Endothelial cell of umbilical vein (primary cell): ENCODE results near the gene SHCBP1L. TPM values are rescaled to one million over a fixed set of nuclear protein-coding genes. Genes with fewer than 3 reads are reported as not detected.

ENCODE experiments used
- Bru-seq: library from RNA; stranded (reverse); fragments of 400-500 nt; gene quantifications from one replicate; lab custom pipeline; 2021; lab: Mats Ljungman, UMichigan
- BruChase-seq, 2 experiments: library from RNA; stranded (reverse); fragments of 400-500 nt; gene quantifications; one replicate each; lab custom pipeline; 2021; lab: Mats Ljungman, UMichigan
- BruUV-seq: library from RNA; stranded (reverse); fragments of 400-500 nt; replicated peaks from 2 replicates; lab custom pipeline; 2021; lab: Mats Ljungman, UMichigan
- CTCF ChIA-PET: fragments of 300-600, 350-600 bp; sonication (Branson Sonifier 250); formaldehyde crosslinking; loops from one replicate; lab custom pipeline; 2021; ENCODE audit warnings: antibody characterized with exemption, inconsistent platforms; lab: Charles Lee
- POLR2A ChIA-PET: fragments of 300-600, 350-600 bp; sonication (Branson Sonifier 250); formaldehyde crosslinking; loops from one replicate; lab custom pipeline; 2021; ENCODE audit warnings: antibody characterized with exemption, inconsistent platforms; lab: Charles Lee
- DNase-seq: peaks from one replicate; pipeline ENCODE4 v3.0.0-alpha.2; 2011; ENCODE audit warnings: low read depth, low spot score
- FAIRE-seq: peaks from 2 replicates; lab custom pipeline; 2011; peaks lifted over from hg19 to GRCh38; lab: Jason Lieb, UNC
- H2AFZ ChIP-seq: 2 replicates; pipeline ENCODE4 v1.6.0; 2012; ENCODE audit warnings: low read depth, low read length, control low read depth, inconsistent platforms
- H3K27ac ChIP-seq: 2 replicates; pipeline ENCODE4 v1.5.1; 2011; ENCODE audit warnings: low read depth, mild to moderate bottlenecking, control low read depth, low read length, moderate library complexity; ENCODE audit not compliant: insufficient read depth
- H3K27me3 ChIP-seq, 2 experiments: 2 replicates each; pipeline versions ENCODE4 v1.6.0 to v1.6.1; 2011; ENCODE audit warnings: low read length in 2 of 2, mixed read lengths in 1 of 2; ENCODE audit not compliant: control insufficient read depth in 2 of 2, insufficient read depth in 2 of 2
- H3K36me3 ChIP-seq, 2 experiments: 2 replicates in 1 of 2; 3 replicates in 1 of 2; pipeline ENCODE4 v1.5.1; 2011; ENCODE audit warnings: low read length in 2 of 2, mild to moderate bottlenecking in 1 of 2, moderate library complexity in 1 of 2; ENCODE audit not compliant: control insufficient read depth in 2 of 2, insufficient read depth in 2 of 2; ENCODE audit errors: extremely low read depth in 1 of 2
- H3K4me1 ChIP-seq: 3 replicates; pipeline ENCODE4 v1.5.1; 2011; ENCODE audit warnings: mild to moderate bottlenecking, low read length; ENCODE audit not compliant: control insufficient read depth, insufficient read depth; ENCODE audit errors: extremely low read depth
- H3K4me2 ChIP-seq: 2 replicates; pipeline ENCODE4 v1.6.1; 2011; ENCODE audit warnings: low read length, control low read depth, mixed read lengths; ENCODE audit not compliant: insufficient read depth
- H3K4me3 ChIP-seq, 3 experiments: fragments of 200-600 bp in 1 of 3; sonication (generic), shearing (Covaris generic) in 1 of 3; replicated peaks in 1 of 3; 2 replicates each; pipeline ENCODE4 v1.5.1; 2011 to 2016; ENCODE audit warnings: control low read depth in 3 of 3, low read length in 3 of 3, mild to moderate bottlenecking in 2 of 3, inconsistent platforms in 1 of 3, low read depth in 1 of 3, moderate library complexity in 1 of 3; ENCODE audit not compliant: insufficient read depth in 1 of 3
- H3K79me2 ChIP-seq: 2 replicates; pipeline ENCODE4 v1.6.0; 2012; ENCODE audit warnings: low read length, inconsistent platforms; ENCODE audit not compliant: control insufficient read depth, insufficient read depth
- H3K9ac ChIP-seq: replicated peaks from 2 replicates; pipeline ENCODE3; 2011; ENCODE audit warnings: low read length, control low read depth; ENCODE audit not compliant: insufficient read depth; ENCODE audit errors: extremely low read depth
- H3K9me1 ChIP-seq: replicated peaks from 3 replicates; pipeline ENCODE4 v1.6.0; 2011; ENCODE audit warnings: mild to moderate bottlenecking, low read length; ENCODE audit not compliant: control insufficient read depth, insufficient read depth; ENCODE audit errors: extremely low read depth
- H3K9me3 ChIP-seq: replicated peaks from 2 replicates; pipeline ENCODE4 v1.5.1; 2012; ENCODE audit warnings: low read length, inconsistent platforms; ENCODE audit not compliant: control insufficient read depth, insufficient read depth
- H4K20me1 ChIP-seq: replicated peaks from 2 replicates; pipeline ENCODE3; 2011; ENCODE audit warnings: mild to moderate bottlenecking, low read length; ENCODE audit not compliant: control insufficient read depth, insufficient read depth; ENCODE audit errors: extremely low read depth
- EZH2 ChIP-seq: IDR thresholded peaks from 2 replicates; pipeline ENCODE4 v1.6.1; 2012; ENCODE audit warnings: borderline replicate concordance, low read depth, mild to moderate bottlenecking, moderate library complexity, low read length, inconsistent platforms; ENCODE audit not compliant: severe bottlenecking
- FOS ChIP-seq: IDR thresholded peaks from 2 replicates; pipeline ENCODE4 v1.6.1; 2011; ENCODE audit warnings: mild to moderate bottlenecking, low read length, moderate library complexity, borderline replicate concordance; ENCODE audit not compliant: insufficient read depth
- GATA2 ChIP-seq: IDR thresholded peaks from 2 replicates; pipeline ENCODE4 v1.7.0; 2011; ENCODE audit warnings: low read depth, mild to moderate bottlenecking, moderate library complexity, mixed read lengths, low read length; ENCODE audit not compliant: insufficient read length, insufficient read depth
- JUN ChIP-seq: IDR thresholded peaks from 2 replicates; pipeline ENCODE4 v1.6.1; 2011; ENCODE audit warnings: borderline replicate concordance, low read depth; ENCODE audit not compliant: insufficient read length, insufficient read depth
- MYC ChIP-seq: IDR thresholded peaks from one replicate; pipeline ENCODE4 v1.6.1; 2011; ENCODE audit warnings: mild to moderate bottlenecking, low read depth, low read length
- POLR2A ChIP-seq: IDR thresholded peaks from 2 replicates; pipeline ENCODE4 v1.6.1; 2012; ENCODE audit warnings: low read depth, mild to moderate bottlenecking, control low read depth, low read length
- POLR2AphosphoS5 ChIP-seq: IDR thresholded peaks from 2 replicates; pipeline ENCODE4 v1.6.1; 2012; ENCODE audit warnings: low read depth, mild to moderate bottlenecking, control low read depth, low read length, moderate library complexity; ENCODE audit not compliant: insufficient read depth
- dilution Hi-C: fragments of 300-500 bp; cut with MboI; formaldehyde crosslinking; loops from one replicate; pipeline ENCODE4 v1.15.0; 2019; ENCODE audit warnings: low sequenced_read_pairs; ENCODE audit not compliant: extremely low pct_ligation_motif_present
- intact Hi-C: fragments of 100-400 bp; cut with micrococcal nuclease; formaldehyde crosslinking; loops from one replicate; pipeline ENCODE4 v1.10.0; 2022
- long read RNA-seq: library from polyadenylated mRNA; stranded (forward); transcript quantifications from one replicate; pipeline ENCODE4 v2.0.0, GENCODE V29; 2021
- polyA minus RNA-seq, 3 experiments: library from RNA; depleted of rRNA, polyadenylated mRNA; stranded (reverse); fragments of >200 nt; gene quantifications; 1 replicate in 1 of 3; 2 replicates in 2 of 3; pipeline ENCODE4 v1.2.3, GENCODE V29; 2011
- polyA plus RNA-seq, 4 experiments: library from polyadenylated mRNA; depleted of rRNA in 3 of 4; stranded (reverse) in 3 of 4; unstranded in 1 of 4; fragments of >200 nt; gene quantifications; 2 replicates each; pipeline versions ENCODE4 v1.2.1 to v1.2.3, GENCODE V29; 2011 to 2012; ENCODE audit warnings: missing spikeins in 1 of 4
- total RNA-seq: library from RNA; stranded (reverse); gene quantifications from 2 replicates; pipeline ENCODE4 v1.2.3, GENCODE V29; 2021
- TF ChIP-seq, protein P1 (sequence below), 2 donors: IDR thresholded peaks; 1 replicate in 1 of 2; 2 replicates in 1 of 2; pipeline ENCODE4 v1.5.1; 2011; ENCODE audit warnings: low read length in 2 of 2, mild to moderate bottlenecking in 2 of 2, moderate library complexity in 2 of 2, control low read depth in 1 of 2, inconsistent platforms in 1 of 2, low read depth in 1 of 2; ENCODE audit not compliant: insufficient read depth in 1 of 2; ENCODE audit errors: extremely low read depth in 1 of 2
- TF ChIP-seq, protein P2 (sequence below): IDR thresholded peaks from 2 replicates; pipeline ENCODE4 v1.6.1; 2011; ENCODE audit not compliant: insufficient read depth, insufficient read length

Gene SHCBP1L
- total RNA-seq (not detected in 2 replicates), polyA plus RNA-seq (0.11 TPM in 1 of 2 replicates, not detected in the other), polyA minus RNA-seq (not detected in 2 replicates), Bru-seq, nascent RNA (percentile 2 among the genes with signal in this experiment), BruChase-seq, experiment 1, labeled RNA remaining after a 6-hour chase (not detected), BruChase-seq, experiment 2, labeled RNA remaining after a 2-hour chase (percentile 5 among the genes with signal in this experiment)
- polyA plus RNA-seq (2011; cell fraction: cytosol; rRNA removed): not detected in 2 replicates
- polyA plus RNA-seq (2011; cell fraction: nucleus; rRNA removed): not detected in 2 replicates
- not detected in 2 replicates for polyA plus RNA-seq (2012)
- not detected for polyA minus RNA-seq (2011; cell fraction: cytosol; rRNA and poly(A)+ RNA removed)
- not detected in 2 replicates for polyA minus RNA-seq (2011; cell fraction: nucleus; rRNA and poly(A)+ RNA removed)
- long read RNA-seq, partial matches to known transcripts: 1 of 1 reads
- long read RNA-seq, other reads (novel, unspliced or antisense): 0 of 1 reads

DNA sequence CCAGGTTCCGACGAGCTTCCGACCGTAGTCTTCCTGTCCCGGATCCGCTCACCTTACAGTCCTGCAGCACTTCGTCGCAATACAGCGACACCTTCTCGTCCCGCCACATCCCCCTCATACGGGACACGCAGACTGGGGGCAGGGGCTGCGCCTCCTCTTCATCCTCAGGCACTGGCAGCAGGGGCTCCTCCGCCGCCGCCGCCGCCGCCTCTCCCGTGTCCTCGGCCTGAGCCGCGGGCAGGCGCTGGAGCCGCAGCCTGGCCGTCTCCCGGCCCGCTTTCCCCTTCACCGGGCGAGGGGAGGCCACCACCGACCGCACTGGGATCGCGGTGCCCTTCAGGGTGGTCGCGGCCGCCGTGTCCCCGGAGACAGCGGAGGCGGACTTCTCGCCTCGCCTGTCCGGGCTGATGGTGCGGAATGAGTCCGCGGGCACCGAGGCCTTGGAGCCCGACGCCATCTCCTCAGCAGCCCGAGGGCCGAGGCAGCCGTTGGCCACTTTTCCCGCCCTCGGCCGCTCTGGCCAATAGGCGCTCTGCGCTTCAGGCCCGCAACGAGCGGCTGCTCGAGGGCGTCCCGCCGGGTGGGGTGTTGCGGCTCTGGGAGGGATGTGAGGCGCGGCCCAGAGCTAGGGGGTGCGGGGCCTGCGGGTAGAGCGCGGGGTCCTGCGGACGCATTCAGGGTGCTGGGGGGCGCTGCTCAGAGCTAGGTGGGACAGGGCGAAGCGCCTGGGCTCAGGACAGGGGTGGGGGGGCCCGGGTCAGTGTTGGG lies at the start of gene SHCBP1L:
Gene SHCBP1L (minus strand): TSS at position 490 of the 768 bp plus-strand sequence. CDS start 33 bp downstream, at position 457.
- Histone ChIP-seq H3K9me3 (no peaks in the 10 kb centered on the region), H3K27ac (no peak within 1 kb of the TSS), H3K4me1 (peaks cover 2% of the 10 kb centered on the region), H3K9ac (no peak within 1 kb of the TSS), H3K4me2 (peak within 1 kb of the TSS; percentile 16), H3K9me1 (no peaks in the 10 kb centered on the region), H3K4me3 (peak within 1 kb of the TSS in 1 of 3 experiments; percentile 18), H3K36me3 (no peaks in the 10 kb centered on the region), H3K79me2 (no peaks in the 10 kb centered on the region), H2AFZ (peak within 1 kb of the TSS; percentile 97), H3K27me3 (peaks cover 2 to 3% of the 10 kb centered on the region in 2 experiments), H4K20me1 (no peaks in the 10 kb centered on the region)
- peak; percentile 18 for DNase-seq
- ChIA-PET POLR2A (no interaction called here), CTCF (no interaction called here)
- no peak for FAIRE-seq
- no TSS peak for BruUV-seq
- dilution Hi-C loops (no loop called here), intact Hi-C loops (no loop called here)
- TF ChIP-seq POLR2AphosphoS5 (no peak), EZH2 (peak; percentile 48), POLR2A (no peak), FOS (no peak), MYC (no peak), JUN (no peak), GATA2 (no peak)
- TF ChIP-seq, protein P1, sequence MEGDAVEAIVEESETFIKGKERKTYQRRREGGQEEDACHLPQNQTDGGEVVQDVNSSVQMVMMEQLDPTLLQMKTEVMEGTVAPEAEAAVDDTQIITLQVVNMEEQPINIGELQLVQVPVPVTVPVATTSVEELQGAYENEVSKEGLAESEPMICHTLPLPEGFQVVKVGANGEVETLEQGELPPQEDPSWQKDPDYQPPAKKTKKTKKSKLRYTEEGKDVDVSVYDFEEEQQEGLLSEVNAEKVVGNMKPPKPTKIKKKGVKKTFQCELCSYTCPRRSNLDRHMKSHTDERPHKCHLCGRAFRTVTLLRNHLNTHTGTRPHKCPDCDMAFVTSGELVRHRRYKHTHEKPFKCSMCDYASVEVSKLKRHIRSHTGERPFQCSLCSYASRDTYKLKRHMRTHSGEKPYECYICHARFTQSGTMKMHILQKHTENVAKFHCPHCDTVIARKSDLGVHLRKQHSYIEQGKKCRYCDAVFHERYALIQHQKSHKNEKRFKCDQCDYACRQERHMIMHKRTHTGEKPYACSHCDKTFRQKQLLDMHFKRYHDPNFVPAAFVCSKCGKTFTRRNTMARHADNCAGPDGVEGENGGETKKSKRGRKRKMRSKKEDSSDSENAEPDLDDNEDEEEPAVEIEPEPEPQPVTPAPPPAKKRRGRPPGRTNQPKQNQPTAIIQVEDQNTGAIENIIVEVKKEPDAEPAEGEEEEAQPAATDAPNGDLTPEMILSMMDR (IDR thresholded peaks at IDR 0.05; ENCODE audit: extremely low read depth in 1 of 2, insufficient read depth in 1 of 2, low read depth in 1 of 2, low read length in 2 of 2): no peak
- TF ChIP-seq, protein P2, sequence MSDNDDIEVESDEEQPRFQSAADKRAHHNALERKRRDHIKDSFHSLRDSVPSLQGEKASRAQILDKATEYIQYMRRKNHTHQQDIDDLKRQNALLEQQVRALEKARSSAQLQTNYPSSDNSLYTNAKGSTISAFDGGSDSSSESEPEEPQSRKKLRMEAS: peak; percentile 33
